Lower lobe of right lung (tissue), 2 donors: ENCODE results near the gene RPL3. TPM values are rescaled to one million over a fixed set of nuclear protein-coding genes. Genes with fewer than 3 reads are reported as not detected.

Experiments
- ATAC-seq, 2 donors: fragments of 200-7000 bp; cut with Tn5 transposase; one replicate each; pipeline ENCODE4 v1.9.1; 2020 to 2022; ENCODE audit warnings: mild to moderate bottlenecking in 2 of 2, moderate library complexity in 2 of 2
- DNase-seq: peaks from one replicate; pipeline ENCODE4 v3.0.0-alpha.2; 2020
- H3K27ac ChIP-seq: fragments of 200-600 bp; one replicate; pipeline ENCODE4 v1.8.0; 2022
- H3K27me3 ChIP-seq: fragments of 200-600 bp; one replicate; pipeline ENCODE4 v1.8.0; 2022; ENCODE audit warnings: low read depth
- H3K36me3 ChIP-seq: fragments of 200-600 bp; one replicate; pipeline ENCODE4 v1.8.0; 2022; ENCODE audit warnings: mild to moderate bottlenecking
- H3K4me1 ChIP-seq: fragments of 200-600 bp; one replicate; pipeline ENCODE4 v1.8.0; 2022
- H3K4me3 ChIP-seq: fragments of 200-600 bp; one replicate; pipeline ENCODE4 v1.8.0; 2022; ENCODE audit warnings: mild to moderate bottlenecking
- H3K9me3 ChIP-seq: fragments of 200-600 bp; one replicate; pipeline ENCODE4 v1.8.0; 2022
- intact Hi-C: fragments of 100-400 bp; cut with DNase I; formaldehyde crosslinking; loops from one replicate; pipeline ENCODE4 v1.11.0; 2022
- total RNA-seq: library from RNA; stranded (reverse); fragmentation: NEBNext Ultra II Directional; extraction: Animal tissue kit (Norgen Biotek cat#: 25700); gene quantifications from one replicate; pipeline ENCODE4 v1.2.1, GENCODE V29; 2021
- TF ChIP-seq, protein P1 (sequence below): fragments of 200-600 bp; IDR thresholded peaks from one replicate; pipeline ENCODE4 v1.8.0; 2022; ENCODE audit warnings: antibody characterized with exemption, mild to moderate bottlenecking
- donor health status: DM: no; HTN: yes; CAD: no; lungs with severe emphysema.

Gene RPL3
- total RNA-seq, 1 donor from 2014 or later = 1,467 TPM

DNA sequence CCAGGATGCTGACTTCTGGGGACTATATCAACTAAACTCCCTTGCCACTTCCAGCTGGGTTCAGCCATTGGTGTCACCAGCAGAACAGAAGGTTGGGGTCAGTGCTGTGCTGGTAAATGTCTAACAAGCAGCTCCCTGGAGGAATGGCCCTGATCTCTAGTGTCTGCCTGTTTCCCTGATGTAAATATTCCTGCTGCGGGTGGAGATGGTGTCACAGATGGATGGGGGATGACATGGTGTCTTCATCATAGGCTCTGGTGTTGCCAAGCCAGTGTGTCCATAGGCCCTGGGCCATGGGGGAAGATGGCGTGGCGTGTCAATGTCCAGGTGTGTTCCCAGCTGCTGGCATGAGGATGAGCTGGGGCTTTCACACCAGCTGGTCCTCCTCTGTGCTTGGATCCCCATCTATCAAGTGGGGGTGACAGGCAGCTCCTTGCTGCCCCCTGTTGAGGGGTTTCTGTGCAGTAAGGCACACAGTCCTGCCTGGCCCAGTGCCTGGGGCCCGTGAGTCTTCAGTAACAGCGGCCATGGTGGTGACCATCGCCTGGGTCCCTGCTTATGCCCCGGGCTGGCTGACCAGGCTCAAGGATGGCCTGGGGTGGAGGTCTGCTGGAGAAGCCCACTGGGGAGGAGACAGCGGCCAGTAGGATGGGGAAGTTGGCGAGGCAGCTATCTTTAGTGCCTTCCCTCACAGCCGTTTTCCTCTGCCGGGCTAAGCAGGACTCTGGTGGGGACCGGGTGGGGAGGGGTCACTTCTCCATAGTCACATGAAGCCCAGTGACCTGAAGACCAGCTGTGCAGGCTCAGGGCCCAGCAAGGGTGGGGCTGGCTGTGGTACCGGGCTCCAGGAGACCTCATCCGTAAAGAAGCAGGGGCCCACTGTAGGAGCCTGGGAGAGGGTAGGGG, 12.7 kb downstream of the RPL3 start:
- Histone ChIP-seq H3K9me3 (no peaks in the 10 kb centered on the region), H3K36me3 (peaks cover 4% of the 10 kb centered on the region), H3K27me3 (no peaks in the 10 kb centered on the region), H3K4me3 (no peak overlapping the region), H3K4me1 (peaks cover 33% of the 10 kb centered on the region), H3K27ac (no peak overlapping the region)
- peak; percentile 14 to 20 for ATAC-seq
- intact Hi-C loops = no loop called here
- peak; percentile 67 for DNase-seq
- TF ChIP-seq, protein P1, sequence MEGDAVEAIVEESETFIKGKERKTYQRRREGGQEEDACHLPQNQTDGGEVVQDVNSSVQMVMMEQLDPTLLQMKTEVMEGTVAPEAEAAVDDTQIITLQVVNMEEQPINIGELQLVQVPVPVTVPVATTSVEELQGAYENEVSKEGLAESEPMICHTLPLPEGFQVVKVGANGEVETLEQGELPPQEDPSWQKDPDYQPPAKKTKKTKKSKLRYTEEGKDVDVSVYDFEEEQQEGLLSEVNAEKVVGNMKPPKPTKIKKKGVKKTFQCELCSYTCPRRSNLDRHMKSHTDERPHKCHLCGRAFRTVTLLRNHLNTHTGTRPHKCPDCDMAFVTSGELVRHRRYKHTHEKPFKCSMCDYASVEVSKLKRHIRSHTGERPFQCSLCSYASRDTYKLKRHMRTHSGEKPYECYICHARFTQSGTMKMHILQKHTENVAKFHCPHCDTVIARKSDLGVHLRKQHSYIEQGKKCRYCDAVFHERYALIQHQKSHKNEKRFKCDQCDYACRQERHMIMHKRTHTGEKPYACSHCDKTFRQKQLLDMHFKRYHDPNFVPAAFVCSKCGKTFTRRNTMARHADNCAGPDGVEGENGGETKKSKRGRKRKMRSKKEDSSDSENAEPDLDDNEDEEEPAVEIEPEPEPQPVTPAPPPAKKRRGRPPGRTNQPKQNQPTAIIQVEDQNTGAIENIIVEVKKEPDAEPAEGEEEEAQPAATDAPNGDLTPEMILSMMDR = peak; percentile 34

DNA sequence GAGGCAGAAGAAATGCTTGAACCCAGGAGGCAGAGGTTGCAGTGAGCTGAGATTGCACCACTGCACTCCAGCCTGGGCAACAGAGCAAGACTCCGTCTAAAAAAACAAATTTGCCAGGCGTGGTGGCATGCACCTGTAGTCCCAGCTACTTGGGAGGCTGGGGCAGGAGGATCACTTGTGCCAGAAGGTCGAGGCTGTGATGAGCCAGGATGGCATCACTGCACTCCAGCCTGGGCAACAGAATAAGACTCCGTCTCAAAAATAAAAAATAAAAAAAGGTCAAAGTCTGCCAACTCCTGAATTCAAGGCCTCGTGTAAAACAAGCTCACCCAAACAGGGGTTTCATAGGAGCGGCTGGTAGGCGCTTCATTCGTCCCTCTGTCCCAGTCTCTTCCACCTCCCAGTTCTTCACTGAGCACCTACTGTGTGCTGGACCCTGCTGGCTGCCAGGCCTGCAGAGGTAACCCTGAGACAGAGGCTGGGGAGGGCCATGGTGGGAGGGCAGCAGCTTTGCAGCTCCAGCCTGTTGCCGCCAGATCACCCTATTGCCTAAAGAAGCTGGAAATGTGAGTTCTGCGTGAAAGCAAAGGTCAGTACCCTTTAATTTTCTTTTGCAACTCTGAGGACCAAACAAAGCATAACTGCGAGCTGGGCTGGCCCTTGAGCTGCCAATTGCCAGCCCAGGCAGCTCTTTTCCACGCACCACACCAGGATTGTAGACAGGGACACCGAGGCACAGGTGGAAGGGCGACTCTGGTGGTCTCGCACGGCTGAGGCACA, 15.3 kb downstream of the RPL3 start:
- no peaks in the 10 kb centered on the region for H3K27me3 ChIP-seq
- peaks cover 41% of the 10 kb centered on the region for H3K4me1 ChIP-seq
- no peak for DNase-seq
- no peak overlapping the region for H3K4me3 ChIP-seq
- no peak for ATAC-seq
- intact Hi-C loops = no loop called here
- no peak overlapping the region for H3K27ac ChIP-seq
- H3K9me3 ChIP-seq = no peaks in the 10 kb centered on the region
- TF ChIP-seq, protein P1 = no peak
- H3K36me3 ChIP-seq = no peaks in the 10 kb centered on the region

DNA sequence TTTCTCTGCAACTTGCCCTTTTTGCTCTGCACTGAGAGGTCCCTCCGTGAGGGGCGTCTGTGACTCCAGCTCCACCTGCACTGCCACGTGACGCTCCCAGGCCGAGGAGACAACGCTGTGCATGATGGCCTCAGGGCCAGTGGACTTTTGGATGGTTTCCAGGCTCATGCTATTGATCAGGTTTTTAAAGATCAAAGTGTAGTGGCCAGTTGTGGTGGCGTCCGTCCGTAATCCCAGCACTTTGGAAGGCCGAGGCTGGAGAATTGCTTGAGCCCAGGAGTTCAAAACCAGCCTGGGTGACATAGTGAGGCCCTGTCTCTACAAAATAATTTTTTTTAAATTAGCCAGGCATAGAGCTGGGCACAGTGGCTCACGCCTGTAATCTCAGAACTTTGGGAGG, 16.1 kb downstream of the RPL3 start:
- no peaks in the 10 kb centered on the region for H3K27me3 ChIP-seq
- TF ChIP-seq, protein P1 = no peak
- H3K4me1 ChIP-seq = peaks cover 39% of the 10 kb centered on the region
- no peak overlapping the region for H3K27ac ChIP-seq
- ATAC-seq = no peak
- intact Hi-C loops = no loop called here
- H3K9me3 ChIP-seq = no peaks in the 10 kb centered on the region
- DNase-seq = no peak
- H3K36me3 ChIP-seq = no peaks in the 10 kb centered on the region
- no peak overlapping the region for H3K4me3 ChIP-seq

DNA sequence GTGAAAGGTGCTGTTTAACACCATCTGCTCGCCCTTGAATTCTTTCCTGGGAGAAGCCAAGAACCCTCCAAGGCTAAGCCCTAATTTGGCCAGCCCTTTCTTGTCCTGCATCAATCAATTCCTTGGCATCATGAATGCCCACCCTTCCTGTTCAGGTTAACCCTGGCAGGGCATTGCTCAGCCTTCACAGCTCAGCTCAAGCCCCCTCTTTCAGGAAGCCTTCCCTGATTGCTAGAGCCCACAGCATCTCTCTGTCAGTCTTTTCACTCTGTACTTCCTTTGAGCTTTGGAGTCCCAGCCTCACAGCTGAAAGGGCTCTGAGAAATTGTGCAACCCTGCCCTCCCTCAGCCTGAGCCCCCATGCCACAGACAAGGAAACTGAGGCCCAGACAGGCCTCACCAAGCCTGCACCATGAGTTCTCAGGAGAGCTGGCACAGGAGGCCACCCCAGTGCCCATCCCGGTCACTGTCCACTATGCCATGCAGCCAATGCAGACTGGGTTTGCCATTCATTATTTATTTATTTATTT, 16.9 kb downstream of the RPL3 start:
- no peak for DNase-seq
- TF ChIP-seq, protein P1 = no peak
- Histone ChIP-seq H3K27me3 (no peaks in the 10 kb centered on the region), H3K4me1 (peaks cover 44% of the 10 kb centered on the region), H3K4me3 (no peak overlapping the region), H3K9me3 (no peaks in the 10 kb centered on the region), H3K36me3 (no peaks in the 10 kb centered on the region), H3K27ac (no peak overlapping the region)
- intact Hi-C loops = no loop called here
- no peak for ATAC-seq

DNA sequence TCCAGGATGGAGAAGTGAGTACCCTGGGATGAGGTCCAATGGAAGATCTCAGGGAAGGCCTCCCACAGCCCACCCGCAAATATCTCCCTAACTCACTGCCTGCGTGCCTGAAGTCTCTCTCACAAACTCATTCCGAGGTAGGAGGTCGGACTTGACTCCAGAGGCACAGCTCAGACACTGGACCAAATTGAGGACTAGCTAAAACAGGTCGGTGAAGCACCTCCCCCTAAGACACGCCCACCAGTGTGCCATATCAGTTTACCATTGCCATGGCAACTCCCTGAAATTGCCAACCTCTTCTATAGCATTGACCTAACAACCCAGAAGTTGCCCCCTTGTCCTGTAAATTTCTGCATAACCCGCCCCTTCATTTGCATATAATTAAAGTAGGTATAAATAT, 17.5 kb downstream of the RPL3 start:
- intact Hi-C loops = no loop called here
- no peak for DNase-seq

More for the DNA sequence above, 17.5 kb downstream of the RPL3 start:
- TF ChIP-seq, protein P1 = no peak
- no peaks in the 10 kb centered on the region for H3K9me3 ChIP-seq
- peaks cover 49% of the 10 kb centered on the region for H3K4me1 ChIP-seq
- no peaks in the 10 kb centered on the region for H3K27me3 ChIP-seq
- H3K36me3 ChIP-seq = no peaks in the 10 kb centered on the region
- no peak overlapping the region for H3K27ac ChIP-seq
- no peak overlapping the region for H3K4me3 ChIP-seq
- ATAC-seq = no peak
